PC-3 (cell line): ENCODE measurements around the gene FGF12.

ENCODE experiments used
- EZH2 ChIP-seq: fragments of 300-600 bp; sonication (generic); IDR thresholded peaks from one replicate; pipeline ENCODE4 v1.6.1; 2017; ENCODE audit warnings: antibody characterized with exemption, mild to moderate bottlenecking, low read length; ENCODE audit not compliant: unreplicated experiment
- TF ChIP-seq, protein P1 (sequence below): fragments of 300-600 bp; sonication (generic); conservative IDR thresholded peaks from 2 replicates; pipeline ENCODE4 v1.5.1; 2017; ENCODE audit warnings: antibody characterized with exemption, low read depth, mild to moderate bottlenecking, low read length

DNA sequence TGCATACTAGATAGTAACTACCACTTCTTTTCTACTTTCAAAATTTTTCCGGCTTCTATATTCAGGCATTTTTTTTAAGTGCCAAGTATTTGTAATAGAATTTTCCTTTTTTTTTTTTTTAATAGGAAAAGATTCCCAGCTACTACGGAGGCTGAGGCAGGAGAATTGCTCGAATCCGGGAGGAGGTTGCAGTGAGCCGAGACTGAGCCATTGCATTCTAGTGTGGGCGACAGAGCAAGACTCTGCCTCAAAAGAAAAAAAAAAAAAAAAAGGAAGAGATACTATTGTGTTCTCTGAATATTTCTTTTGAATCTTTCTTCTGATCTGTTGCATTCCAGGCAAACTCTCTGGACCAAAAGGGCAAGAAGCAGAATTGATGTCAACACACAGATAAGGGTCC, 557.3 kb downstream of the FGF12 start:
- TF ChIP-seq, protein P1, sequence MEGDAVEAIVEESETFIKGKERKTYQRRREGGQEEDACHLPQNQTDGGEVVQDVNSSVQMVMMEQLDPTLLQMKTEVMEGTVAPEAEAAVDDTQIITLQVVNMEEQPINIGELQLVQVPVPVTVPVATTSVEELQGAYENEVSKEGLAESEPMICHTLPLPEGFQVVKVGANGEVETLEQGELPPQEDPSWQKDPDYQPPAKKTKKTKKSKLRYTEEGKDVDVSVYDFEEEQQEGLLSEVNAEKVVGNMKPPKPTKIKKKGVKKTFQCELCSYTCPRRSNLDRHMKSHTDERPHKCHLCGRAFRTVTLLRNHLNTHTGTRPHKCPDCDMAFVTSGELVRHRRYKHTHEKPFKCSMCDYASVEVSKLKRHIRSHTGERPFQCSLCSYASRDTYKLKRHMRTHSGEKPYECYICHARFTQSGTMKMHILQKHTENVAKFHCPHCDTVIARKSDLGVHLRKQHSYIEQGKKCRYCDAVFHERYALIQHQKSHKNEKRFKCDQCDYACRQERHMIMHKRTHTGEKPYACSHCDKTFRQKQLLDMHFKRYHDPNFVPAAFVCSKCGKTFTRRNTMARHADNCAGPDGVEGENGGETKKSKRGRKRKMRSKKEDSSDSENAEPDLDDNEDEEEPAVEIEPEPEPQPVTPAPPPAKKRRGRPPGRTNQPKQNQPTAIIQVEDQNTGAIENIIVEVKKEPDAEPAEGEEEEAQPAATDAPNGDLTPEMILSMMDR: no peak
- TF ChIP-seq EZH2: no peak
